Pons (tissue), 1 donor: Measurements from ENCODE around the gene RBMX2.

Experiments
- DNase-seq: peaks from one replicate; pipeline ENCODE4 v3.0.0-alpha.2; 2016; ENCODE audit warnings: low spot score

RBMX2 gene

GRCh38 chrX:130446974-130447373, 45.2 kb downstream of the RBMX2 start:
- no peak for DNase-seq
